IMR-90 (cell line): Measurements from ENCODE around the gene SYNGR1. TPM values are rescaled to one million over a fixed set of nuclear protein-coding genes. Genes with fewer than 3 reads are reported as not detected.

Source experiments
- ATAC-seq: fragments of 200-7000 bp; cut with Tn5 transposase; 2 replicates; pipeline ENCODE4 v1.9.1; 2020; ENCODE audit warnings: low read depth, mild to moderate bottlenecking, moderate library complexity
- BruUV-seq: library from RNA; stranded (reverse); fragments of 400-500 nt; replicated peaks from 2 replicates; lab custom pipeline; 2021; lab: Mats Ljungman, UMichigan
- CTCF ChIA-PET: fragments of 300-600 bp; formaldehyde crosslinking; extraction: SDS; loops from one replicate; lab custom pipeline; 2021; ENCODE audit warnings: antibody characterized with exemption; lab: Yijun Ruan, JAX
- POLR2A ChIA-PET: fragments of 300-600 bp; sonication (Branson Sonifier 250); formaldehyde crosslinking; loops from one replicate; lab custom pipeline; 2022; ENCODE audit warnings: antibody characterized with exemption; ENCODE audit not compliant: unreplicated experiment; lab: Charles Lee
- DNase-seq: peaks from one replicate; pipeline ENCODE4 v3.0.0; 2013
- H2AFZ ChIP-seq: replicated peaks from 2 replicates; pipeline ENCODE3; 2013; ENCODE audit warnings: low read length, mild to moderate bottlenecking; ENCODE audit not compliant: poor library complexity
- H2AK5ac ChIP-seq: 2 replicates; pipeline ENCODE4 v1.6.1; 2013; ENCODE audit warnings: low read depth, low read length, inconsistent platforms
- H2AK9ac ChIP-seq: replicated peaks from 2 replicates; pipeline ENCODE3; 2013; ENCODE audit warnings: mild to moderate bottlenecking, low read depth, low read length, moderate library complexity; ENCODE audit not compliant: poor library complexity
- H2BK120ac ChIP-seq: 2 replicates; pipeline ENCODE4 v1.6.1; 2013; ENCODE audit warnings: low read depth, low read length, inconsistent platforms
- H2BK15ac ChIP-seq: 3 replicates; pipeline ENCODE4 v1.6.1; 2013; ENCODE audit warnings: low read depth, low read length, inconsistent platforms
- H2BK20ac ChIP-seq: 2 replicates; pipeline ENCODE4 v1.6.1; 2013; ENCODE audit warnings: low read depth, mild to moderate bottlenecking, inconsistent platforms, low read length, moderate library complexity
- H2BK5ac ChIP-seq: 2 replicates; pipeline ENCODE4 v1.6.1; 2013; ENCODE audit warnings: mild to moderate bottlenecking, low read depth, low read length, inconsistent platforms; ENCODE audit not compliant: poor library complexity, severe bottlenecking
- H3K14ac ChIP-seq: replicated peaks from 2 replicates; pipeline ENCODE4 v1.6.1; 2013; ENCODE audit warnings: low read depth, low read length, inconsistent platforms
- H3K18ac ChIP-seq: 2 replicates; pipeline ENCODE4 v1.6.1; 2013; ENCODE audit warnings: low read depth, low read length, control low read depth
- H3K23ac ChIP-seq: 2 replicates; pipeline ENCODE4 v1.6.1; 2013; ENCODE audit warnings: low read depth, low read length, inconsistent platforms
- H3K27ac ChIP-seq: 2 replicates; pipeline ENCODE4 v1.5.1; 2013; ENCODE audit warnings: mild to moderate bottlenecking, control low read depth, low read length; ENCODE audit not compliant: insufficient read depth
- H3K27me3 ChIP-seq: 2 replicates; pipeline ENCODE4 v1.6.1; 2013; ENCODE audit warnings: low read length; ENCODE audit not compliant: control insufficient read depth, insufficient read depth
- H3K36me3 ChIP-seq: 2 replicates; pipeline ENCODE4 v1.6.1; 2013; ENCODE audit warnings: low read length, mixed read lengths; ENCODE audit not compliant: control insufficient read depth, insufficient read depth
- H3K4ac ChIP-seq: 2 replicates; pipeline ENCODE4 v1.6.1; 2013; ENCODE audit warnings: low read depth, low read length, inconsistent platforms
- H3K4me1 ChIP-seq: 2 replicates; pipeline ENCODE4 v1.6.1; 2013; ENCODE audit warnings: low read length, mixed read lengths; ENCODE audit not compliant: control insufficient read depth, insufficient read depth
- H3K4me2 ChIP-seq: 2 replicates; pipeline ENCODE4 v1.6.1; 2013; ENCODE audit warnings: low read depth, mild to moderate bottlenecking, control low read depth, low read length, moderate library complexity
- H3K4me3 ChIP-seq: 2 replicates; pipeline ENCODE4 v1.5.1; 2013; ENCODE audit warnings: low read depth, mild to moderate bottlenecking, control low read depth, low read length, moderate library complexity; ENCODE audit not compliant: insufficient read depth
- H3K56ac ChIP-seq: 2 replicates; pipeline ENCODE4 v1.6.1; 2013; ENCODE audit warnings: low read length, inconsistent platforms; ENCODE audit not compliant: insufficient read depth; ENCODE audit errors: extremely low read depth
- H3K79me1 ChIP-seq, 2 experiments: 2 replicates each; pipeline ENCODE4 v1.6.1; 2013; ENCODE audit warnings: low read length in 2 of 2, inconsistent platforms in 1 of 2, low read depth in 1 of 2
- H3K9ac ChIP-seq: 2 replicates; pipeline ENCODE4 v1.6.1; 2013; ENCODE audit warnings: low read depth, low read length, control low read depth
- H3K9me1 ChIP-seq: 2 replicates; pipeline ENCODE4 v1.6.1; 2013; ENCODE audit warnings: low read length, inconsistent platforms; ENCODE audit not compliant: insufficient read depth
- H3K9me3 ChIP-seq: 2 replicates; pipeline ENCODE4 v1.6.1; 2013; ENCODE audit warnings: low read length; ENCODE audit not compliant: control insufficient read depth, insufficient read depth
- H4K20me1 ChIP-seq: 2 replicates; pipeline ENCODE4 v1.6.1; 2013; ENCODE audit warnings: low read length, inconsistent platforms; ENCODE audit not compliant: insufficient read depth
- H4K5ac ChIP-seq: 2 replicates; pipeline ENCODE4 v1.6.1; 2013; ENCODE audit warnings: mild to moderate bottlenecking, low read depth, low read length, control low read depth
- H4K8ac ChIP-seq, 2 experiments: 2 replicates each; pipeline ENCODE4 v1.6.1; 2013; ENCODE audit warnings: low read depth in 2 of 2, low read length in 2 of 2, control low read depth in 1 of 2, inconsistent platforms in 1 of 2
- H4K91ac ChIP-seq: 2 replicates; pipeline ENCODE4 v1.6.1; 2013; ENCODE audit warnings: low read depth, low read length, inconsistent platforms; ENCODE audit not compliant: insufficient read depth
- CEBPB ChIP-seq: IDR thresholded peaks from 2 replicates; pipeline ENCODE4 v1.6.1; 2012; ENCODE audit warnings: low read depth, low read length, improper control_type of control experiment
- SMC3 ChIP-seq: fragments of 150-350 bp; IDR thresholded peaks from 2 replicates; pipeline ENCODE4 v1.6.1; 2016; ENCODE audit warnings: low read depth, mild to moderate bottlenecking, antibody characterized with exemption, low read length, moderate library complexity
- WGBS, 2 experiments: methylation state at CpG; one replicate each; pipeline versions ENCODE4 v1.1.5 to v1.1.7; 2013; ENCODE audit warnings: missing lambda C conversion rate in 2 of 2; ENCODE audit not compliant: insufficient read length in 1 of 2; ENCODE audit errors: extremely low coverage in 2 of 2; 5-methylcytosine and 5-hydroxymethylcytosine counted together
- dilution Hi-C: fragments of 300-500 bp; cut with HindIII; formaldehyde crosslinking; loops from one replicate; pipeline ENCODE4 v1.14.3; 2018; ENCODE audit warnings: low sequenced_read_pairs; ENCODE audit not compliant: unreplicated experiment
- in situ Hi-C: fragments of 300-500 bp; cut with MboI; formaldehyde crosslinking; loops from 3 replicates; pipeline ENCODE4 v1.14.3; 2019; ENCODE audit warnings: low sequenced_read_pairs, inconsistent platforms, mixed read lengths
- intact Hi-C: fragments of 100-400 bp; cut with micrococcal nuclease; formaldehyde crosslinking; loops from 2 replicates; pipeline ENCODE4 v1.10.0; 2022
- polyA plus RNA-seq, 3 experiments: library from polyadenylated mRNA; depleted of rRNA; stranded (reverse); fragments of >200 nt; gene quantifications; 2 replicates each; pipeline ENCODE4 v1.2.3, GENCODE V29; 2012; ENCODE audit warnings: low replicate concordance in 1 of 3
- total RNA-seq: library from RNA; depleted of rRNA; stranded (reverse); fragments of >200 nt; gene quantifications from 2 replicates; pipeline ENCODE4 v1.2.3, GENCODE V29; 2012

SYNGR1 gene
- total and polyA plus RNA-seq, 2 of the 4 experiments (the other 2 are of a cell fraction): 6.3 to 81.5 TPM

DNA sequence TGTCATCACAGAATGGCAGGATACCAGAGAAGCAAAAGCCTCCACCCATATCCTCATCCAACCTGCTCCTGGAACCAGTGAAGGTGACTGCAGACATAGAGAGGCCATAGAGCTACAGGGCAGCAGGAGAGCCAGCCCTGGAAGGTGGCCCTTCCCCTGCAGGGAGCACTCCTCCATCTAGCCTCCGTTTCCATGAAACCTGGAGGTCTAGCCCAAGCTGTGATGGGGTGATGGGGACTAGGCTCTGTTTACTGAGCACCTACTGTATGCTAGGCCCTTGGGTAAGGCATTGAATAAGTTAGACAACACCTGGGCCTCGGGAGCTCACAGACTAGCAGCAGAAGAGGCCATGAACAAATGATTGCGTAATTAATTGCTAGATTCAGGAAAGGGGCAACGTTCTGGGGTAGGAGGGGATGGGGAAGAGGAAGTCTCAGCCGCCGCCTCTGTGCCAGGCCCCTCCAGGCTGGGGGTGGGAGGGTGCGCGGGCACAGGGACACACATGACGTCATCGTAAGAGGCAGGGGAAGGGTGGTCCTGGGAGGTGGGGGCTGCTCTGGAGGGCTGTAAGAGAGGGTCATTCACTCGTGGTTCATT is 784 bp upstream of the SYNGR1 start:
- Histone ChIP-seq H3K56ac (peak overlapping the region; percentile 51; the same call in 1 of the 2 replicates), H2AK9ac (peak overlapping the region; percentile 67), H2BK20ac (no peak overlapping the region), H2AK5ac (peak overlapping the region; percentile 54), H3K9ac (peak overlapping the region; percentile 81), H3K36me3 (no peaks in the 10 kb centered on the region), H3K79me1 (peaks cover 9 to 23% of the 10 kb centered on the region in 2 experiments; a peak in 3 of 4 replicates), H4K8ac (peak overlapping the region; percentile 63 to 83), H3K14ac (peak overlapping the region; percentile 64; the same call in 1 of the 2 replicates), H3K4ac (peak overlapping the region; percentile 87), H3K27me3 (no peaks in the 10 kb centered on the region; the same call in 1 of the 2 replicates), H3K27ac (peak overlapping the region; percentile 54), H2BK120ac (peak overlapping the region; percentile 47; the same call in 1 of the 2 replicates), H3K9me1 (peaks cover 17% of the 10 kb centered on the region), H4K20me1 (peaks cover 6% of the 10 kb centered on the region), H2BK15ac (peak overlapping the region; percentile 56; the same call in 2 of the 3 replicates), H4K5ac (peak overlapping the region; percentile 88), H3K18ac (peak overlapping the region; percentile 61), H3K4me2 (peak overlapping the region; percentile 84), H2AFZ (peak overlapping the region; percentile 89), H4K91ac (peak overlapping the region; percentile 70), H2BK5ac (no peak overlapping the region), H3K9me3 (no peaks in the 10 kb centered on the region), H3K23ac (peak overlapping the region; percentile 88; the same call in 1 of the 2 replicates), H3K4me3 (peak overlapping the region; percentile 80), H3K4me1 (peaks cover 15% of the 10 kb centered on the region)
- POLR2A ChIA-PET: no interaction called here
- no TSS peak for BruUV-seq
- TF ChIP-seq CEBPB (peak; percentile 94), SMC3 (no peak)
- ATAC-seq (peak; percentile 3), DNase-seq (no peak)
- dilution Hi-C loops (no loop called here), in situ Hi-C loops (no loop called here), intact Hi-C loops (no loop called here)
- CTCF ChIA-PET: no interaction called here
- 29% methylated on average over 2 of the region's 11 CpGs; no CpG with 5 or more reads in 1 of the 2 experiments for WGBS, 2 experiments
